ENCODE data around the gene MAP4K1. TPM values are rescaled to one million over a fixed set of nuclear protein-coding genes. Genes with fewer than 3 reads are reported as not detected.
A peak's percentile ranks its signal among the peaks of the same experiment; 100 is the strongest.

MAP4K1 gene
- total RNA-seq, 1 experiment from 2014 or later = 1.5 TPM

DNA sequence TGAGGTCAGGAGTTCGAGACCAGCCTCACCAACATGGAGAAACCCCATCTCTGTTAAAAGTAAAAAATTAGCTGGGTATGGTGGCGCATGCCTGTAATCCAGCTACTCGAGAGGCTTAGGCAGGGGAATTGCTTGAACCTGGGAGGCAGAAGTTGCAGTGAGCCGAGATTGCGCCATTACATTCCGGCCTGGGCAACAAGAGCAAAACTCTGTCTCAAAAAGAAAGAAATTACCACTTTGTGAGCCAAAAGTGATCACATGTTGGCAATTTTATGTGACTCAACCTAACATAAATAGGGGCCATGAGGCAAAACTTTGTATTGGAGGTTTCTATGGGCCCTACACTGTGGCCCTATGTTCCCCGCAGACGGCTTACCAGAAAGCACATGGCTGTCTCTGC lies 72.2 kb downstream of the MAP4K1 start:
- no TSS peak for BruUV-seq (replicated peaks)
- no peaks in the 10 kb centered on the region for H3K36me3 ChIP-seq (ENCODE audit: insufficient read depth, low read length, poor library complexity, severe bottlenecking)
- H3K4me1 ChIP-seq (ENCODE audit: insufficient read depth, low read length, poor library complexity, severe bottlenecking) = peaks cover 7% of the 10 kb centered on the region
- POLR2A ChIA-PET (ENCODE audit: low non-redundant PET) = no interaction called here
- no peak overlapping the region for H3K4me3 ChIP-seq (ENCODE audit: low read depth, low read length, poor library complexity, severe bottlenecking)
- no peak overlapping the region for H3K27ac ChIP-seq (ENCODE audit: low read depth, low read length, poor library complexity, severe bottlenecking)
- CTCF ChIA-PET = no interaction called here
- no peaks in the 10 kb centered on the region for H3K27me3 ChIP-seq (replicated peaks; ENCODE audit: insufficient read depth, low read depth, low read length, poor library complexity)
- DNase-seq (ENCODE audit: low spot score) = no peak
- intact Hi-C loops (cut with micrococcal nuclease; ENCODE audit: unreplicated experiment) = loop anchor here (10.0 kb wide), 1 partner anchor 389 kb away; the partner anchor contains the start of genes MRPS12 and SARS2
- H3K9me3 ChIP-seq (ENCODE audit: low read depth, low read length, poor library complexity, severe bottlenecking) = no peaks in the 10 kb centered on the region
- TF ChIP-seq, protein P1, sequence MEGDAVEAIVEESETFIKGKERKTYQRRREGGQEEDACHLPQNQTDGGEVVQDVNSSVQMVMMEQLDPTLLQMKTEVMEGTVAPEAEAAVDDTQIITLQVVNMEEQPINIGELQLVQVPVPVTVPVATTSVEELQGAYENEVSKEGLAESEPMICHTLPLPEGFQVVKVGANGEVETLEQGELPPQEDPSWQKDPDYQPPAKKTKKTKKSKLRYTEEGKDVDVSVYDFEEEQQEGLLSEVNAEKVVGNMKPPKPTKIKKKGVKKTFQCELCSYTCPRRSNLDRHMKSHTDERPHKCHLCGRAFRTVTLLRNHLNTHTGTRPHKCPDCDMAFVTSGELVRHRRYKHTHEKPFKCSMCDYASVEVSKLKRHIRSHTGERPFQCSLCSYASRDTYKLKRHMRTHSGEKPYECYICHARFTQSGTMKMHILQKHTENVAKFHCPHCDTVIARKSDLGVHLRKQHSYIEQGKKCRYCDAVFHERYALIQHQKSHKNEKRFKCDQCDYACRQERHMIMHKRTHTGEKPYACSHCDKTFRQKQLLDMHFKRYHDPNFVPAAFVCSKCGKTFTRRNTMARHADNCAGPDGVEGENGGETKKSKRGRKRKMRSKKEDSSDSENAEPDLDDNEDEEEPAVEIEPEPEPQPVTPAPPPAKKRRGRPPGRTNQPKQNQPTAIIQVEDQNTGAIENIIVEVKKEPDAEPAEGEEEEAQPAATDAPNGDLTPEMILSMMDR (conservative IDR thresholded peaks at IDR 0.05; ENCODE audit: low read depth, low read length) = no peak

DNA sequence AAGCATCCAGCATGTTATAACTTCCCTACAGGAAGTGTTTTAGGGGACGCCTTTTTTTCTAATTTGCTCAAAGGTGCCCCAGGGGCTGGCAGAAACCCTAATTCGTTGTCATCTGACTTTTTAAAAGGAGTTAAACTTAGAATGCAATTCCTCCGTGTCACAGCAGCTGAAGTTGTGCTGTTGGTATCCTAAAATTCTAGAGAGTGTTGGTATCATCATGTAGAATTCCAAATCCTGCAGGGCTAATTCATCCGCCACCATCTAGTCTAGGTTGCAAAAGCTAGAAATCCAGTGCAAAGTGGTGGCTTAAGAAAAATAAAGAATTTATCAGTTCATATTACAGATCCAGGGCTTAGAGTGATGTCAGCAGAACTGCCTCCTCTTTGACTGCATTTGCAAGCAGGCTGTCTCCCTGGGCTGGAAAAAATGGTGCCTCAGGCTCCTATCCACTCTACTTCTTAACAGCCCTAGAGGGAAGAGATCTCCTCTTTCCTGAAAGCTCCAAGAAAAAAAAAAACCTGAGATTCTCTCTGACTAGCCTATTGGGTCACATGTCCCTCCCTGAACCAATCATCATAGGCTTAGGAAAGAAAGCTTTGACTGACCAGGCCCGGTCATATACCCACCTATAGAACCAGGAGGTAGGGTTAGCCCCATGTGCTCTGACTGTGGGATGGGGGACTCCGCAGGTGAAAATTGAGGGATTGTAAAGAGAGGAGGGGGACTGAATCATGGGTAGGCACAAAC lies 73.0 kb downstream of the MAP4K1 start:
- H3K9me3 ChIP-seq (ENCODE audit: low read depth, low read length, poor library complexity, severe bottlenecking) = no peaks in the 10 kb centered on the region
- peak overlapping the region; percentile 39 for H3K4me3 ChIP-seq (ENCODE audit: low read depth, low read length, poor library complexity, severe bottlenecking)
- peaks cover 7% of the 10 kb centered on the region for H3K4me1 ChIP-seq (ENCODE audit: insufficient read depth, low read length, poor library complexity, severe bottlenecking)
- DNase-seq (ENCODE audit: low spot score) = no peak
- H3K27ac ChIP-seq (ENCODE audit: low read depth, low read length, poor library complexity, severe bottlenecking) = peak overlapping the region; percentile 55
- H3K36me3 ChIP-seq (ENCODE audit: insufficient read depth, low read length, poor library complexity, severe bottlenecking) = no peaks in the 10 kb centered on the region
- no TSS peak for BruUV-seq (replicated peaks)
- ChIA-PET CTCF (interaction anchor here (1.0 kb wide), 1 partner anchor 92 kb away, joined by 5 read pairs; no protein-coding TSS in a partner anchor), POLR2A (ENCODE audit: low non-redundant PET) (interaction anchor here (0.5 kb wide), 1 partner anchor 285 kb away, joined by 6 read pairs; no protein-coding TSS in a partner anchor)
- intact Hi-C loops (cut with micrococcal nuclease; ENCODE audit: unreplicated experiment) = loop anchor here (1.0 to 10.0 kb wide), 2 partner anchors 90 to 390 kb away; partner anchors contain the start of genes MRPS12 and SARS2
- H3K27me3 ChIP-seq (replicated peaks; ENCODE audit: insufficient read depth, low read depth, low read length, poor library complexity) = no peaks in the 10 kb centered on the region
- TF ChIP-seq, protein P1 (conservative IDR thresholded peaks at IDR 0.05; ENCODE audit: low read depth, low read length) = no peak
- no peak for TF ChIP-seq EZH2 (IDR thresholded peaks at IDR 0.05; ENCODE audit: borderline replicate concordance, low read depth, low read length, poor library complexity, severe bottlenecking)

DNA sequence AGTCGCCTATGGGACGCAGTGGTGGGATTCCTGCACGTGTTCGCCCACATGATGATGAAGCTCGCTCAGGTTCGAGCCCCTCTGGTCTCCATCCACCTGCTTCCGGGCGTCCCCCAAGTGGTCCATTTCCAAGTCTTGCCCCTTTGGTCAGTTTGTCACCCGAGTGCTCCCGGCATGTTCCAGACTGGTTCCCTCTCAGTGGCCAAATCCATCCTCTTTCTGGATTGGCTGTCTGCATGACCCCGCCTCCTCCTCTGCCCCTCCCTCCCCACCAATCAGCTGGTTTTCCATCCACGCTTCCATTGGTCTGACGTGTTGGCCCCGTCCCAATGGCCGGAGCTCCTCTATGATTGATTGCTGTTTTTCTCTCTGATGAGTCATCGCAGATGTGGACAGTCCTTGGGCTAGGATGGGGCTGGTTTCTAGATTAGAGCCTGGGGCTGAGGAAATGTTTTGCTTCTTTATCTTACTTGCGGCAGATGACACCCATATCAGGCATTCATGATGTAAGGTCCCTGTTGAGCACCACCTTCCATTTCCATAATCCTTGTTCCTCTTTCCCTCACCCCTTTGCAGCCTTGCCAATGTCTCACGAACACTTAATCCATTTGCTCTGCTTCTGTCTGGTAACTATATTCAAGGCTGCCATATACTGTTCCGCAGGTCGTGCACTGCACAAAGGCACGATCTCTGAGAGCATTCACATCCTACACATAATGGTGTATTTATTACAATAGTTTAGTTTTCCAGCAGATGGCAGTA lies 73.8 kb downstream of the MAP4K1 start:
- POLR2A ChIA-PET (ENCODE audit: low non-redundant PET) = interaction anchor here (0.5 kb wide), 1 partner anchor 285 kb away, joined by 6 read pairs; no protein-coding TSS in a partner anchor
- BruUV-seq (replicated peaks) = no TSS peak
- H3K36me3 ChIP-seq (ENCODE audit: insufficient read depth, low read length, poor library complexity, severe bottlenecking) = no peaks in the 10 kb centered on the region
- CTCF ChIA-PET = interaction anchor here (0.7 to 1.0 kb wide), 2 partner anchors 90 to 93 kb away, joined by 5 to 11 read pairs; no protein-coding TSS in a partner anchor
- no peaks in the 10 kb centered on the region for H3K9me3 ChIP-seq (ENCODE audit: low read depth, low read length, poor library complexity, severe bottlenecking)
- peak overlapping the region; percentile 55 for H3K27ac ChIP-seq (ENCODE audit: low read depth, low read length, poor library complexity, severe bottlenecking)
- TF ChIP-seq, protein P1 (conservative IDR thresholded peaks at IDR 0.05; ENCODE audit: low read depth, low read length) = peak; percentile 69
- no peak for TF ChIP-seq EZH2 (IDR thresholded peaks at IDR 0.05; ENCODE audit: borderline replicate concordance, low read depth, low read length, poor library complexity, severe bottlenecking)
- intact Hi-C loops (cut with micrococcal nuclease; ENCODE audit: unreplicated experiment) = loop anchor here (1.0 to 10.0 kb wide), 2 partner anchors 90 to 391 kb away; partner anchors contain the start of genes MRPS12 and SARS2
- no peaks in the 10 kb centered on the region for H3K27me3 ChIP-seq (replicated peaks; ENCODE audit: insufficient read depth, low read depth, low read length, poor library complexity)
- H3K4me1 ChIP-seq (ENCODE audit: insufficient read depth, low read length, poor library complexity, severe bottlenecking) = peaks cover 7% of the 10 kb centered on the region
- peak overlapping the region; percentile 39 for H3K4me3 ChIP-seq (ENCODE audit: low read depth, low read length, poor library complexity, severe bottlenecking)
- peak; percentile 91 for DNase-seq (ENCODE audit: low spot score)

Data from A673 (cell line).